Vagina (tissue), 2 donors: ENCODE results near the gene KDM4C.

ENCODE experiments used
- POLR2AphosphoS5 ChIP-seq, 2 donors: sonication (generic); formaldehyde crosslinking; IDR thresholded peaks; one replicate each; pipeline ENCODE4 v1.9.0; 2017; ENCODE audit warnings: antibody characterized with exemption in 2 of 2, mild to moderate bottlenecking in 2 of 2, low read depth in 1 of 2; ENCODE audit not compliant: insufficient read depth in 1 of 2
- TF ChIP-seq, protein P1 (sequence below), 3 experiments: fragments of 450-650 bp in 2 of 3; fragments of 200-600 bp in 1 of 3; sonication (generic) in 1 of 3; IDR thresholded peaks; one replicate each; pipeline ENCODE4 v1.5.1; 2017 to 2019; ENCODE audit warnings: antibody characterized with exemption in 3 of 3, mild to moderate bottlenecking in 2 of 3, moderate library complexity in 2 of 3

DNA sequence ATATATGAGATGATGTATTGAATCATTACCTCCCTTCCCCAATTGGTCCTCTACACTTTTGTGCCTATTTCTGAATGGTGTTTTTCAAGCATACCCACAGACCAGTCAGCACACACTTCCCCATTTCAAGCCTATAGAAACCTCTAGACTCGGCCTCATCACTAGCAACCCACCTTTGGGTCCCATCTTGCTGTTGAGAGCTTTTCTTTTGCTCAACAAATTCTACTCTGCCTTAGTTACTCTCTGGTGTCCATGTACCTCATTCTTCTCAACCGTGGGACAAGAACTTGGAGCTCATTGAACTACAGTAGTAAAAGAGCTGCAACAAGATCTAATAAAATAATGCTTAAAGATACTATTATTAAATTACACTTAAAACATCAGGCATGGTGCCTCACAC, 49.0 kb upstream of the KDM4C start:
- TF ChIP-seq, protein P1, sequence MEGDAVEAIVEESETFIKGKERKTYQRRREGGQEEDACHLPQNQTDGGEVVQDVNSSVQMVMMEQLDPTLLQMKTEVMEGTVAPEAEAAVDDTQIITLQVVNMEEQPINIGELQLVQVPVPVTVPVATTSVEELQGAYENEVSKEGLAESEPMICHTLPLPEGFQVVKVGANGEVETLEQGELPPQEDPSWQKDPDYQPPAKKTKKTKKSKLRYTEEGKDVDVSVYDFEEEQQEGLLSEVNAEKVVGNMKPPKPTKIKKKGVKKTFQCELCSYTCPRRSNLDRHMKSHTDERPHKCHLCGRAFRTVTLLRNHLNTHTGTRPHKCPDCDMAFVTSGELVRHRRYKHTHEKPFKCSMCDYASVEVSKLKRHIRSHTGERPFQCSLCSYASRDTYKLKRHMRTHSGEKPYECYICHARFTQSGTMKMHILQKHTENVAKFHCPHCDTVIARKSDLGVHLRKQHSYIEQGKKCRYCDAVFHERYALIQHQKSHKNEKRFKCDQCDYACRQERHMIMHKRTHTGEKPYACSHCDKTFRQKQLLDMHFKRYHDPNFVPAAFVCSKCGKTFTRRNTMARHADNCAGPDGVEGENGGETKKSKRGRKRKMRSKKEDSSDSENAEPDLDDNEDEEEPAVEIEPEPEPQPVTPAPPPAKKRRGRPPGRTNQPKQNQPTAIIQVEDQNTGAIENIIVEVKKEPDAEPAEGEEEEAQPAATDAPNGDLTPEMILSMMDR (IDR thresholded peaks at IDR 0.05) = no peak
- no peak for TF ChIP-seq POLR2AphosphoS5 (IDR thresholded peaks at IDR 0.05; ENCODE audit: insufficient read depth in 1 of 2, low read depth in 1 of 2)
